SIG-M5 treated with dmso at 0.1 percent for 504 hours (cell line): Measurements from ENCODE around the gene CD4.
"Not testable (repeated sequence)": the region's sequence is repeated elsewhere in the genome, so short reads cannot be mapped to it uniquely, and the experiment has no call there.

Experiments used
- DNase-seq: peaks from one replicate; lab custom pipeline; 2025; ENCODE audit not compliant: unreplicated experiment; lab: John Stamatoyannopoulos, UW

CD4 gene

GRCh38 chr12:6788972-6789924, at the start of gene CD4:
TSS of gene CD4 (plus strand) at chr12:6789528. CDS start at chr12:6800139, 10,611 bp downstream.
- DNase-seq = no peak

- not testable (repeated sequence) for DNase-seq
These were observed 47.2 kb upstream of the CD4 start for GRCh38 chr12:6742080-6742479.

- no peak for DNase-seq
These were observed 46.5 kb upstream of the CD4 start for GRCh38 chr12:6742834-6743233.

- not testable (repeated sequence) for DNase-seq
These were observed 46.0 kb upstream of the CD4 start for GRCh38 chr12:6743300-6743699.

GRCh38 chr12:6745741-6746525, 43.4 kb upstream of the CD4 start:
- DNase-seq = peak; percentile 91

- no peak for DNase-seq
These were observed 42.1 kb upstream of the CD4 start for GRCh38 chr12:6747216-6747615.

- DNase-seq = no peak
These were observed 40.6 kb upstream of the CD4 start for GRCh38 chr12:6748761-6749160.

- no peak for DNase-seq
These were observed 38.8 kb upstream of the CD4 start for GRCh38 chr12:6750506-6750905.

- DNase-seq = no peak
These were observed 37.6 kb upstream of the CD4 start for GRCh38 chr12:6751767-6752166.

GRCh38 chr12:6752167-6752920, 37.0 kb upstream of the CD4 start:
- no peak for DNase-seq

- DNase-seq = peak; percentile 99
These were observed 36.2 kb upstream of the CD4 start, which contains the start of gene MLF2 for GRCh38 chr12:6752921-6753771. TSS of gene MLF2 (minus strand) at chr12:6753141. CDS start at chr12:6752334, 807 bp downstream.

GRCh38 chr12:6753772-6754356, 35.5 kb upstream of the CD4 start:
- DNase-seq = no peak

GRCh38 chr12:6754411-6754810, 34.9 kb upstream of the CD4 start:
- no peak for DNase-seq

GRCh38 chr12:6757028-6757690, 32.2 kb upstream of the CD4 start:
- no peak for DNase-seq

- DNase-seq = no peak
These were observed 30.7 kb upstream of the CD4 start for GRCh38 chr12:6758506-6759095.

- no peak for DNase-seq
These were observed 29.6 kb upstream of the CD4 start for GRCh38 chr12:6759741-6760140.

GRCh38 chr12:6763380-6763779, 25.9 kb upstream of the CD4 start:
- no peak for DNase-seq

- DNase-seq = peak; percentile 99
These were observed 25.1 kb upstream of the CD4 start for GRCh38 chr12:6764011-6764828.
